ENCODE data around the gene AK9.

GRCh38 chr6:109448615-109449014 lies 242.4 kb downstream of the AK9 start:
- TF ChIP-seq REST (IDR thresholded peaks at IDR 0.05) (no peak), YY1 (IDR thresholded peaks at IDR 0.05) (no peak), GABPA (IDR thresholded peaks at IDR 0.05 in 1 of 2, conservative IDR thresholded peaks at IDR 0.05 in 1 of 2) (no peak), ATF3 (IDR thresholded peaks at IDR 0.05) (no peak), SP1 (IDR thresholded peaks at IDR 0.05) (no peak), MAX (IDR thresholded peaks at IDR 0.05) (no peak)
- TF ChIP-seq, protein P1, sequence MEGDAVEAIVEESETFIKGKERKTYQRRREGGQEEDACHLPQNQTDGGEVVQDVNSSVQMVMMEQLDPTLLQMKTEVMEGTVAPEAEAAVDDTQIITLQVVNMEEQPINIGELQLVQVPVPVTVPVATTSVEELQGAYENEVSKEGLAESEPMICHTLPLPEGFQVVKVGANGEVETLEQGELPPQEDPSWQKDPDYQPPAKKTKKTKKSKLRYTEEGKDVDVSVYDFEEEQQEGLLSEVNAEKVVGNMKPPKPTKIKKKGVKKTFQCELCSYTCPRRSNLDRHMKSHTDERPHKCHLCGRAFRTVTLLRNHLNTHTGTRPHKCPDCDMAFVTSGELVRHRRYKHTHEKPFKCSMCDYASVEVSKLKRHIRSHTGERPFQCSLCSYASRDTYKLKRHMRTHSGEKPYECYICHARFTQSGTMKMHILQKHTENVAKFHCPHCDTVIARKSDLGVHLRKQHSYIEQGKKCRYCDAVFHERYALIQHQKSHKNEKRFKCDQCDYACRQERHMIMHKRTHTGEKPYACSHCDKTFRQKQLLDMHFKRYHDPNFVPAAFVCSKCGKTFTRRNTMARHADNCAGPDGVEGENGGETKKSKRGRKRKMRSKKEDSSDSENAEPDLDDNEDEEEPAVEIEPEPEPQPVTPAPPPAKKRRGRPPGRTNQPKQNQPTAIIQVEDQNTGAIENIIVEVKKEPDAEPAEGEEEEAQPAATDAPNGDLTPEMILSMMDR (IDR thresholded peaks at IDR 0.05; ENCODE audit: low read depth, low read length, missing input control) = no peak
